COR-L47 (cell line): ENCODE data around the gene SH3RF3.

Experiments used
- DNase-seq: peaks from one replicate; lab custom pipeline; 2025; lab: John Stamatoyannopoulos, UW

Gene SH3RF3

DNA sequence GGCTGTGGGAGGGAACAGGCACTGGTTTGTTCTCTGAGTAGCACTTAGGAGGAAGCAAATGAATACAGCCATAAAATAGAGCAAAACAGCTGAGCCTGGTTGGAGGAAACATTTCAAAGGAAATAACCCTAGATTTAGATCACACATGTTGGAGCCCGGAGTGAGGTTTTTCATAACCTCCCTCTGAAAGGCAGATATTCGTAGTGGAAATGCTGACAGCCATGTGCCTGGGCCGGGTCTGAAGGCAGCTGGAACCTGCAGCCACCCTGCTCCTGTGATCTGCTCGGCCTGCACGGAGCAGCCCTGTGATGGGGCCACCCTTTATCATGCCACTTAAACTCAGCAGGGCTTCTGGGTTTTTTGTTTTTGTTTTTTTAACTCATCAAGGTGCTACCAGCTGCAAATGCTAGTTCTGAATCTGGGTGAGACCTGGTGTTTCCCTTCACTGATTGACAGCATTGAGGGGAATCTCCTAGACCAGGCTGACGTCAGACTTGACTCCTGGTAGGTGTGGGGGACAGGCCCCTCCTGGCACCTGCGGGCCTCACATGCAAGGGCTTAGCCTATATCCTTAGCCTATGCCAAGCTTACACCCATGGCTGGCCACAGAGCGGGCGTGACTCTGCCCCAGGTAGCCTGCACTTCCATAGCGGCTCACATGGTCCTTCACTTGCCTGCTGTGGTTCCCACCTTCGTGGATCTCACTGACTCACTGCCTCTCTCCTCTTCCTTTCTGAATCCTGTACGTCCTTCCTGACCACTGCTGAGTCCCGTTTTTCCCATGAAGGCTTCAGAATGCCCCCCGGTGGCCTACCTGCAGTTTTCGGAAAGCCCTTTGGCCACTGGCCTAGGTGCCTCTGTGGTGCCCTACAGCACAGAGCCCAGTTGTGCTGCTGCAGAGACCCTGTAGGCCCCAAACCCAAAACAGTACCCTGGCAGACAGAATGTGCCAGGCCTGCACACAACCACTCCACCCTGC lies 267.5 kb downstream of the SH3RF3 start:
- DNase-seq: no peak

DNA sequence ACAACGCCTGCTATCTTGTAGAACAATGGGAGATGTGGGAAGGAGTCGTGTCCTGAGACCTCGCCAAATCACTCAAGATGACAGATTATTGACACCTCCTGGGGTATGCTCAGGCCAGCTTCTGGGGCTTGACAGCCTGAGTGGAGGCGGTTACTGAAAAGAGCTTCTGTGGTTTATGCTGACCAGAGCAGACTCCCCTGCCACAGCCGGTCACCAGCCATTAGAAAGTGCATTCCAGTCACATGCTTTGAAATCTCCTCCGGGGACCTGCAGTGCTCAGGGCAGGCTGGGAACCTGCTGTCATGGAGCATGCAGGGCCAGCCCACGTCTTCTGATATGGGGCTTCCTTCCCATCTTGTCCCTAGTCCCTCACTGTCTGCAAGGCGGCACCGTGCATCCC lies 268.9 kb downstream of the SH3RF3 start:
- DNase-seq: no peak

DNA sequence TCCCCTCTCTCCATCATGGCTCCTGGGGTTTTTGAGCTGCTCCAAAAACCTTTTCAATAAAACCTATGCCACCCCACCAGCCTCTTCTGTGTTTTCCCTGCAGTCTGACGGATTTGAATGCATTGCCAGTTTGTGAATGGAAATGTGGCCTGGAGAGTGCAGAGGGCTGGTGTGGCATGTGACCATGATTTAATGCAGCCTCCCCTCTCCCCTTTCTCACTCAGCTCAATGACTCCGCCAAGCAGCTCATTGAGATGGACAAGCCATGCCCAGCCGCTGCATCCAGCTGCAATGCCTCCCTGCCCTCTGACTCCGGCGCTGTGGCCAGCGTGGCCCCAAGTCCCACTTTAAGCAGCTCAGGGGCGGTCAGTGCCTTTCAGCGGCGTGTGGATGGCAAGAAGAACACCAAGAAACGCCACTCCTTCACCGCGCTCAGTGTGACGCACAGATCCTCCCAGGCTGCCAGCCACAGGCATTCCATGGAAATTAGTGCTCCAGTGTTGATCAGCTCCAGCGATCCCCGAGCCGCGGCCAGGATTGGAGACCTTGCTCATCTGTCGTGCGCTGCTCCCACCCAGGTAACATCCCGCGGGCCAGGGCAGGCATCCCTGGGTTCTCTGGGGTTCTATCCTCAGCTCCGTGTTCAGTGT lies 269.5 kb downstream of the SH3RF3 start:
- DNase-seq: no peak

DNA sequence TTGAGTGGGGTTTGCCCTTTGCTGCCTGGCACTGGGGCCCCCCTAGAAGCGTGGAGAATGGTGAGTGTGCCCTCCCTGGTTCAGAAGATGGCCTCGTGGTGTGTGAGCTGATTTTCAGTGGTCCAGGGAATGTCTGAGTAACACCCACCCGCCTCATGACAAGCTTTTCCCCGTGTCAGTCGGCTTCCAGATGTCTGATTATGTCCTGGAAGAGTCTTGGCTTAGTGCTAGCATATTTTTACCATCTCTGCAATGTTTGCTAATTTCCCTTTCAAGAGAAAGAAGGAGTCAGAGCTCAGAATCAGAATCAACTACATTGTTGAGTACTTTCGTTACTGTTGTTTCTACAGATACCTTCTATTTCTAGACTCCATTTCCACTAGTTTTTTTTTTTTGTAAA lies 270.1 kb downstream of the SH3RF3 start:
- DNase-seq: no peak

DNA sequence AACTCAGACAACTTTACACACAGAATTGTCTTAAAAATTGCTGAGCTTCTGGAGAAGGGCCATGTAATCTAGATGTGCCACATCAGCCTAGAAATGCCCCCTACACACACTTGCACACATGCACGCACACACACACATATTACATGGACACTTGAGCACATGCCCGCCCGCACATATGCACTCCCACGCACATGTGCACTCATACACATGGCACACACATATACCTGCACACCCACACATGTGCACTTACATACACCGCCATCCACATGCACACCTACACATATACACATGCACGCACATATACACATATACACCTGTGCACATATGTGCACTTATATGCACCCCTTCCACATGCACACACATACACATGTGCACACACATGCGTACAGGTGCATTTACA lies 271.1 kb downstream of the SH3RF3 start:
- no peak for DNase-seq

DNA sequence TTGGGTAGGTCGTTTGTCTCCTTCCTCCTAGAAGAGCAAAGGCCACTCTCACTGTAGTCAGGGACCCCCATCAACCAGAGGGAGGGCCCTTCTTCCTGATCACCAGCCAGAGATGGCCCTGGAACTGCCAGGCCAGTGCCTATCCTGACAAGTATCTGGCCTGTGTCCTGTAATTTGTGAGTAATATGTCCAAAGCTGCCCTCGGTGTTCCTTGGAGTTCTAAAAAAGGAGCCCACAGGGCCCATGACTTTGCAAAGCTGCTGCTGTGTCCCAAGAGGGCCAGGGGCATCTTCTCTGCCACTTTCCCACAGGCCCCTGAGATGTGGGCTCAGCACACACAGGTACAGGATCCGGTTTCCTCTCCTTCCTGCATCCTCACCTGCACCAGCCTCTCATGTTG lies 272.4 kb downstream of the SH3RF3 start:
- no peak for DNase-seq

DNA sequence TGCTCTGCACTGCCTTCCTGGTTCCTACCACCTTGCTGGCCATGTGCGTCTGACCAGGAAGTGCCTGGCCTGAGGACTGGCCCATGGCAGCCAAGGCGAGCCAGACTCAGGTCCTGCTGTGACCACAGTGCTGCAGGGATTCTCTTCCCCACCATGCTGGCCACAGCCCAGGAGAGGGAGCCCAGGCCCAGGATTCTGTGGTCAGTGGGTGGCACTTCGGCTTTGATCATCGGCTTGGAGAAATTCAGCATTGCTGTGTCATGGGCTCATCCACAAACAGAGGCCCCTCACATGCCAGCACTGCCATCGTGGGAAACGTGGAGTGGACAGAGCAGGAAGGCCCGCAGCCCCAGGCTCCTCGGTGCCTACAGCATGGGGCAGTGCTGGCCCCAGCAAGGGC lies 273.2 kb downstream of the SH3RF3 start:
- DNase-seq: no peak

DNA sequence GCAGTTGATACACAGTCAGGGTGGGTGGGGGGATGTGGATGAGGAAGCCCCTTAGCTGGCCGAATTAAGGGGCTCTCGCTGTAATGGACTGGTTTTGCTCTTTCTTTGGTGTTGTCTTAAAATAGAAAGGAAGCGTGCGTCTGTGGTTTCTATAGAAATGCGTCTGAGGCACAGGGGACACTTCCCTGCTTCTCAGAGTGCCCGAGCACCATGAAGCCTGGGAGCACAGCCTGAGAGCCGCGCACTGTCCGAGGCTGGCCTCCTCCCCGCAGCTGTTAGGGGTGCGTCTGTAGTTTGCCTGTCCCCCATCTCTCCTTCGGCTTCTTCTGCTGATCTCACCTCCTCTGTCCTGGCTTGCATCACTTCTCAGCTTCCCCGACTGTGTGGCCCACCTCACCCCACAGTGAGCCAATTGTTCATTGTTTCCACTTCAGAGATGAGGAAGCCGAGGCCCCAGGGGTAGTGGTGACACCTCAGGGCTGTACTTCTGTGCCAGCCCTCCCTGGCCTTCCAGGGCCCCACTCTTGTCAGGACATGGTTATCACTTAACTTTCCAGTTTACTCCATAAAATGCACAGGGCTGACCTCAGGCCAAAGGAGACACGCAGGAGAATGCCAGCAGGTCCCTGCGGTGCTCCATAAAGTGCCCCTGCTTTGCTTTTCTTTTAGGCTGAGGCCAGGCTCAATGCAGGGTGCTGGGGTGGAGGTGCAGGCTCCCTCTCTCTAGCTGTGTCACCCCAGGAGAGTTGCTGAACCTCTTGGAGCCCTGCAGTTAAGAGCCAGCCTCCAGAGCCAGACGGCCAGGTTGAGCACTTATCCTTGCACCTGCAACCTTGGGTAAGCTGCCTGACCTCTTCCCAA lies 274.2 kb downstream of the SH3RF3 start:
- DNase-seq: no peak

DNA sequence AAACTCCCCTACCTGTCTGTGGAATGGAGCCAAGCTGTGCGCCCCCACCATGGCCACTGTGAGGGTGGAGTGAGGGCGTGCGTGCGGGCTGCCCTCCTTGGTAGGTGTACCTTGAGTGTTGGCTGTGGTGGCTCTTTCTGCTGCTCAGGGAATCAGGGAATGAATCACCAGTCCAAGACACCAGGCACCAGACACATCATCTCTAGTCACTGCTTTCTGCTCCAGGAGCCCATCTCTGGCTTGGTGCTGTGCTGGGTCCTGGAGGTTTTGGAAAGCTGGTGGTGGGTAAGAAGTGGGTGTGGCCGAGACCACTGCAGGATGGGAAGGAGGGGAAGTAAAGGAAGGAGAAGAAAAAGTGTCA lies 274.8 kb downstream of the SH3RF3 start:
- no peak for DNase-seq

DNA sequence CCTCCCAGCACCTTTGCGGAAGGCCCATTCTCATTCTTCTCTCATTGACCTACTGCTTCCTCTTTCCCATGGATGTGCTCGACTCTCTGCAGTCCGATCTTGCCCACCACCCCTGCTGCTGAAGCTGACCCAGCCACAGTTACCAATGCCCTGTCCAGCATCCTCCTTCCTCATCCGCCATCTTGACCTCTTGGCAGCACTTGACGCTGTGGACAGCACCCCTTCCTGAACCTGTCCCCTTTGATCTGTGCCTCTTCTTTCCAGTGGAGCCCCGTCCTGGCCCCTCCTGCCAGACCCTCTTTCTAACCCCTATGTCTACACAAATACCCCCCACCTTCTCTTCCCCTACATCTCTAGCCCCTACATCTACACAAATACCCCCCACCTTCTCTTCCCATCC lies 275.7 kb downstream of the SH3RF3 start:
- no peak for DNase-seq

DNA sequence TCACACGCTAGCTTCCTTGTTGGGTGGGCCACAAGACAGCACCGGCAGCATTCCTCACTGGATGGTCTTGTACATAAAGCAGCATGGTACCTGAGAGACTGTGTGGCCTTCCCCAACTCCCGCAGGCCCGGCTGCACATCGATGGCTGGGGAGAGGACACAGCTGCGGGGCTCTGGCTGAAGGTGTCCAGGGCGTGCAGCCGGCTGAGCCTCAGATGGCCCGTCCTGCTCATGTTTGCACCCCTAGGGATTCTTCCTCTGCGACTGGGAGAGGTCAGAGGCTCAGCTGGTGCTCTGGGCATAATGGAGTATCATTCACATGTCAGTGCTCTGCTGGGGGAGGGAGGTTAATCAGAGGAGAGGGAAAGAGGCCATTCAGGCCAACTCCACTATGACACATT lies 276.9 kb downstream of the SH3RF3 start:
- no peak for DNase-seq

DNA sequence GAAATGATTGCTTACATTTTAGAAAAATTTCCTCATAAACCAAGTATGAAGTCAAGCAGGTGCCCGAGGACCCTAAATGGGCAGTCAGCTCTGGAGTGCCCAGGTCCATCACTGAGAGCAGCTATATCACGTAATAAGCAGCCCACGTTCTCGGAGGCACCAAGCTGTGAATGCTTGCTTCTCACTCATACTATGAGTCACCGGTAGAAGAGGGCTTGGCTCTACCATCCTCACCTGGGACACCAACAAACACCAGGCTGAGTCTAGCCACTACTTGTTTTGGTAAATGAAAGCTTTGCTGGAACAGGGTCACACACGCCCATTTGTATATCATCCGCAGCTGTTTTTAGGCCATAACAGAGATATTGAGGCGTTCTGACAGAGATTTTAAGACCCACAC lies 277.3 kb downstream of the SH3RF3 start:
- no peak for DNase-seq

DNA sequence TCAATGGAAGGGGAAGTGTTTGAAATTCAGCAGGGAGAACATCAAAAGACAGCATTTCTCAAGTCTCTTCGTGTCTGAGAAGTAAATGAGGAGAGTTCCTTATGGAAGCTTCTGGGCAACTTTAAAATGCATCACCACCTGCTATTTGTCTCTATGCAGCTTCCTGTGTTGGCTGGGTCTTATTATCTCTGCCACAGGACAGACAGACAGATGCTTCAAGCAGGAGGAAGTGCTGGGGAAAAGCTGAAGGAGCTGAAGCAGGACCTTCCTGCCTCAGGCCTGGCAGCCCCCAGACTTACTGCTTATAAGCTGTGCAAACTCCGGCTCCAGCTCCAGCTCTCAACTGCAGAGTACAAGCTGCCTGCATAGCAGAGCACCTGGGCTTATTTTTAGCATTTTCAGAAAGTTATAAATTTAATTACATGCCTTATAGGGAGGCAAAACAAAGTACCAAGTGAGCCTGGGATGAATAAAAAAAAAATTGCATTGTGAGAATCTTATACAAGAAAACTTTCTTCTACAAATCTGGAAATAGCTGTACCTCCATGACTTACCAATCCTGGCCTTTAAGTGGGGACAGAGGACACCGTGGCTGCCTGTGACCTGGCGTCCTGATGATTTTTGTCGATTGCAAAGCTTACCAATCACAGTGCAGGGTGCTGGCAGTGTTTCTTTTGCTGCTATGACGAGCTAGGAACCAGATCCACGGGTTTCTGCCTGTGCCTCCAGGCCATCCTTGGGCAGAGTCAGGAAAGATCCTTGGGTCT lies 278.5 kb downstream of the SH3RF3 start:
- DNase-seq: no peak

DNA sequence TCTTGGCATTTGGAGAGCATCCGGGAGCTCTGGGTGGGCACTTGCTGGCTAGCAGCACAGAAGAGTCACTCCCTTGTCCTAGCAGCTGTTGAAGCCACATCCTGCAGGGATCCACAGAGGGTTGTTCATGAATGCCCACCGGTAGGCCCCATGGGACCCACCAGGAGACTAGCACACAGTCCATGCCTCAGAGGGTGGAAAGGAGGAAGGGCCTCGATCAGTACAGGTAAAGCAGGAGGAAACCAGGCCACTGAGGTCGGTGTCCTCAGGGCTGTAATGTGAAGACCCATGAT lies 279.0 kb downstream of the SH3RF3 start:
- no peak for DNase-seq

DNA sequence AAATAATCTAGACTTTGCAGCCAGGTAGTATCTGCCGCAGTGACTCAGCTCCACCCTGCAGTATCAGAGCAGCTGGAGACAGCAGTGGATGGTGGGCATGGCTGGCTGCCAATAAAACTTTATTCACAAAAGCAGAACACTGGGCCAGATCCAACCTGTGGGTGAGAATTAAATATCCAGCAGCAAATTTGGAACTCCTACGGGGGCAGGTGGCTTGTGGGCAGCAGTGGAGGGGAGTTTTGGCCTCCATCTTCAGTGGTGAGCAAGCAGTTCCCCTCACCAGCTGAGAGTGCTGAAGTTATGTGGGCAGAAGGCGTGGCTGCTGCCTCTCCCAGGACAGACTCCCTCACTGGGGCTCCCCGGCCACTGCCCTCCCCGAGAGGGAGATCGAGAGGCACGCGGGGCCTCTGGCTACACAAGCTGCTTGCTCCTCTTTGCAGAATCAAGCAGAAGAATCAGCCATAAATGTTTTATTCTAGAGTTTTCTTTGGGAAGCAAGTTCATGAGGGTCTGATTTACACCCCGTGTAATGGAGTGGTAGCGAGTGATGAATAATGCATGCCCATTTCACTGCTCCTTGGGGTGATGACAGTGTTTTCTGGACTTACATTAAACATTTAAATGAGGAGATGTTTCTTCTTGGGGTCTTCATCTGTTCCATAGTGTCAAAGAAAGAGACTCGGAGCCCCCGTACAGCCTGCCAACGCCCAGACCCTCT lies 280.5 kb downstream of the SH3RF3 start:
- DNase-seq: no peak

DNA sequence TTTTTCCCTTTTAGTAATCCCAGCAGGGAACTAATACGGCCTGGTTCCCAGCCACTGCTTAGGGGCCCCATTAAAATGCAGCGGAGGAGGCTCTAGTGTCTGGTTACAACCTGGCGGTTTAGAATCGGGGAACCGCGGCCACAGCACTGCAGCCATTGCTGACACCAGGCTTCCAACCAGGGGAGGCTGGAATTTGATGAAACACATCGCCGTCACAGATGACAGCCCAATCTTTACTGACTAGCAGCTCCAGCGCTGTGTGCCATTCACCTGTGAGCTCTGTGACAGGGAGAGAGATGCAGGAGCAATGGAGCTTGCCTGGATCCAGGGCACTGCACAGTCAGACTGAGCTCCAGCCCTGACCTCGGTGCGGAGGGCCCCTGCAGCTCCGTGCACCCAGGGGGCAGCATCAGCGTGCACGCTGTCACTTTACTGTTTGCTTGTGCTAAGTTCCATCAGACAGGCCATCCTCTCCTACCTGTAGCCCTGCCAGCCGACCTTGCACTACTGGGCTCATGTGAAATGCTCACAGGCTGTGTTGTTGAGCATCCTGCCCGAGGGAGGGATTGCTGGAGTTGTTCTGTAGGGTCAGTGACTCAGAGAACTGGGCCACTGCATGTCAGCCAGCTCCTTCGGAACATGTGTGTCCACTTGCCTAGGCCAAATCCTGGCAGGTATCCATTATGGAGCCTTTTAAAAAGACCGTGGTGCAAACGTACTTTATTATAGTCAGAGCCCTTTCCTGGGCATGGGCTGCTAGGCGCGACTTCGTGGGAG lies 281.2 kb downstream of the SH3RF3 start:
- DNase-seq: no peak

DNA sequence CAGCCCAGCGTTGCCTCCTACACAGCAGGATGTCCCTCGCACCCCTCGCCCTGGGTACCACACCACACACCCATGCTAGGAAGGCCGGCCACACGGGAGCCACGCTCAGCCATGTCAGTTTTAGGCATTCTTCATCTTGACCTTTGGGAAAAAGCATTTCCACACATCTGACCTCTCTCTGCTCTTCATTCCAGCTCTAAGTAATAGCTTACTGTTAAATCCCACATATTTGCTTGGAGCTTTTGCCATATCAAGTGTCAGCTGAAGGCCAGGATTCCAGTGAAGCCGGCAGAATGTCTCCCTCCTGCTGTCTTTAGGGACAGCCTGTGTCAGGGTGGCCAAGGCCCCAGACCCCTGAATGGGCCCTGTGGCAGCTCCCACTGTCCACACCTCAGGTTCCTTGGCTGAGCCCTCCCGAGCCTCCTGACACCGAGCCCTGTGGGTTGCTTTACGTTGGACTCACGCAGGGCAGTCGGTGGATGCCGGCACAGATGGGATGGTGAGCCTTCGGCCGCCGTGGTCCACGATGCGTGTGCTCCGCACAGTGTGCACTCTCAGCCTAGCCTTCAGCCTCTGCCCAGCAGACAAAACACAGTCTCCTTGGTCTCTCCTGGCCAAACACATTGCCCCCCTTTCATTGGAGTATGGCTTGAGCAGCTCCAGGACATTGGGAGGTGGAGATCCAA lies 282.8 kb downstream of the SH3RF3 start:
- no peak for DNase-seq

DNA sequence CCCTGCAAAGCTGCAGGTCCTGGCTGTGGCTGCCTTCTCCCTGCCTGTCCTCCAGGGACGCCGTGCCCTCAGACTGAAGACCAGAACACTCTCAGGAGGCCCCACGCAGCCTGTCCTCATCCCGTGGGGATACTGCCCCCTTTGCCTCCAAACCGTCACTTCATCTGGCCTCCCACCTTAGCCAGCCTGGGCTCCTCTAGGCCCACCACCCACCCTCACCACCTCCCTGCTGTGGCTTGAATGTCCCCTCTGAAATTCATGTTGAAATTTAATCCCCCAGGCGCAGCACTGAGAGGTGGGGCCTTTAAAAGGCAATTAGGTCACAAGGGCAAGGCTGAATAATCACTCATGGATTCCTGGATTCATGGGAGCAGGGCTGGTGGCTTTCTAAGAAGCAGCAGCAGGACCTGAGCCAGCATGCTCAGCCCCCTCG lies 286.6 kb downstream of the SH3RF3 start:
- DNase-seq: no peak

DNA sequence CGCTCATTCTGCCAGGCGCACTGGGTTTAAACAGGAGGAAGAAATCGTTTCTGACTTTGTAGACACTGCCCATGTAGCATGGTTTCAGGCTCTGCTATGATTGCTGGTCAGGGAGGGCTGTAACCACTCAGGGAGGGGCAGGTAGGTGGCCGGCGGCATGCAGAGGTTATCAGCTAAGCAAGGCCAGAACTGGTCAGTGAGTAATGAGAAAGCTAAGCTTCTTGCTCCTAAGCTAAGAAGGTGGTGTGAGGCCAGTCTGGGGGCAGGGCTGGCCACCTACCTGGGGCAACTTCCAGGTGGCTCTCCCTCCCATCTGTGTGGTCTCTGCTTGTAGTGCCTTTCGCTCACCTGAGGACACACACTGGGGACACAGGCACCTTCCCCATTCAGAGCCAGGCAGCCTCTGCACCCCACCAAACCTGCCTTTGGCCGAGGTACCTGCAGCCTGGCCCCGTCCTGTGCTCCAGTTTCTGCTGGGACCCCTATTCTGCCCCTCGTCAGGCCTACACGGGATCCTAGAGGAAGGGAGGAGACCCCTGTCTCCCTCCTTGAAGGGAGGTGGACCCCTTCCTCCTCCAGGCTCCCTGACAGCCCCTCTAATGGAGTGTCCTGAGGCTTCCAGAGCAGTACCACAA lies 288.8 kb downstream of the SH3RF3 start:
- DNase-seq: no peak
